ENCODE measurements around the gene NOX4.
"Not testable (repeated sequence)": the region's sequence is repeated elsewhere in the genome, so short reads cannot be mapped to it uniquely, and the experiment has no call there.

The NOX4 gene

DNA sequence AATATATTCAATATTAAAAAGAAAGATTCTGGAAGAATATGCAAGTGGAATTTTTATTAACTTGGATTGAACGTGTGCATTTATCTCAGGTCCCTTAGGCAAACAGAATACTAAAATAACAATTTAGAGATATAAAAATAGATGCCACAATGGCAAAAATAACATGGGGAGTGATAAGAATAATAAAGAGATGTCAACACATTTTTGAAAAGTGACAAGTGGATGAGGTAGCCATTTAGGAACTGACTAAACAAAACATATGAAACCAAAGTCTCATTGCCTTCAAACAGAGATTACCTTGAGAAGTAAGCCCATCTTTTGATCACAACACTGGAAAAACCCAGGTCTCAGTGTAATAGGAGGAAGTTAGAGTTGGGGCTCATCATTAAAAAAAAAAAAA, 112.2 kb downstream of the NOX4 start:
- not testable (repeated sequence) for DNase-seq

DNA sequence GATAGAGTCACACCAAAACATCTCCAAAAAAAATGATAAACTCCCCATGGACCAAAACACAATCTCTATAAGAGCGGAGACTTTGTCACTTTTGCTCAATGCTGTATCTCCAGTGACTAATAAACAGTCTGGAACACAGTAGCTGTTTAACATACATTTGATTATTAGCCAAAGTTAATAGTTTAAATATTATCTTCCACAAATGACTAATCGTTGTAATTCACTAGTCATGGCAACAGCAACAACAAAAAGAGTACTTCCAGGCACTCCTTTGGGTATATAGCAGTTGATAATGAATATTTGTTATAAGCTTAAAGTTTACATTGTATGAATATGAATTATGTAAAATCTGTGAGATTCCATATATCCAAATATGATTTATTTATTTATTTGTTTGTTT, 121.8 kb downstream of the NOX4 start:
- not testable (repeated sequence) for DNase-seq

DNA sequence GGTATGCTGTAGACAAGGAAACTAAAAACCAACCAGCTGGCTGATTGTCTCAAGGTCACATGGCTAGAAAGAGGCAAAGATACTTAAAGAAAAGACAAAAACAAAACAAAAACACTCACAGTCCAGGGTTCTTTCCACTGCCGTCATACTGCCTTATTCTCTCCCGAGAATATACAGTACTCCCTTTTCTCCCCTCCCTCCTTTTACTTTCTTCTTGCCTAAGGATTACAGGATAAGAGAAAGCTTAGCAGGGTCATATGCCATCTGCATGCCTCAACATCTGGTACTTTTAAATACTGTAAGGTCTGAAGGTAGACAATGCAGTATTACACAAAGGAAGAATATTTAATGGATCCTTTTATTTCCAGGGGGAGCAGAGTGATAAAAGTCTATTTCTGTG, 126.3 kb downstream of the NOX4 start:
- DNase-seq, result not testable (repeated sequence)

DNA sequence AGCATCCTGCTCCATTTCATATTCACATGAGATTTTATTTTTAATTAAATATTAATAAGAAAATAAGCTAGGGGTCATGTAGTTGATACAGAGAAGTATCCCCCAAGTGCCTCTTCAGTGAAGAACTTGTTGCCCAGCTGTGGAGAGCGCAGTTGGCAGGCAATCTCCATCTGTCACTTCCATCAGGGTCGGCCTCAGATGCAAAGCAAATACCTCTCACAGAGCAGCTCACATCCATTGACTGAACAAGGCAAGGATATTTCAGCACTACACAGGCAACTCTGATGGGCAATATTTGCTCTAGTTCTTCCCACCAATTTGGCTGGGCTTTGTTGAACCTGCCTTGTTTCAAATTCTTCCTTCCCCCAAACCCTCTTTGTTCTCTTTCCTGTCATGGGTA, 129.4 kb downstream of the NOX4 start:
- DNase-seq, result no peak

- not testable (repeated sequence) for DNase-seq
Observed at GRCh38 chr11:89359208-89359607, 132.0 kb downstream of the NOX4 start.

DNA sequence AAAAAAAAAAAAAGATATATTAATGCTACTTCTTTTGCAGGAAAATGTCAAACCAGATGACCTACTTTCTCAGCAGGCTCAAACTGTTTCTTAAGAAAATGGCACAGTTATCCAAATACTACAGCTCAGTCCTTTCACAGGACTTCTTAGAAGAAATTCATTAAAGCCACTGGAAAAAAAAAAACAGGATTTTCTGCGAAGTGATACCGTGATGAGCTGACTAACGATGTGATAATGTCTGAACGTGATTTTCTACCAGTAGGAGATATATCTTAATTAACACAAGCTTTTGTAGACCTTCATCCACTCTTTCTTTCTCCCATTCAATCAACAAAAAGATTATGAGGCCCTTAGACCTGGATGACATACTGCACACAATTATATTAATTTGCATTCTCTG, 132.4 kb downstream of the NOX4 start:
- no peak for DNase-seq

DNA sequence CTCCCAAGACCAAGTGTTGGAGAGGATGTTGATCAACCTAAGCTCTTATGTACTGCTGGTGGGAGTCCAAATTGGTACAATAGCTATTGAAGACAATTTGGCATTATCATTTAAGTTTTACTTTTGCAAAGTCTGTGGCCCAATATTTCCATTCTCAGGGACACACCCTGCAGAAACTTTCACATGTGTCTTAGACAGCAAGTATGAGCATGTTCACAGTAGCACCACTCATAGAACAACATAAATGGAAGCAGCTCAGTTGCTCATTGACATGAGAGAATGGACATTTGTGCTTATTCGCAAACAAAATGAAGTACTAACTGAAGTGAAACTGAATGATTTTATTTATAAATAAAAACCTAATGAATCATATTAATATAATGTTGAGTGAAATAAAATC, 135.5 kb downstream of the NOX4 start:
- no peak for DNase-seq

DNA sequence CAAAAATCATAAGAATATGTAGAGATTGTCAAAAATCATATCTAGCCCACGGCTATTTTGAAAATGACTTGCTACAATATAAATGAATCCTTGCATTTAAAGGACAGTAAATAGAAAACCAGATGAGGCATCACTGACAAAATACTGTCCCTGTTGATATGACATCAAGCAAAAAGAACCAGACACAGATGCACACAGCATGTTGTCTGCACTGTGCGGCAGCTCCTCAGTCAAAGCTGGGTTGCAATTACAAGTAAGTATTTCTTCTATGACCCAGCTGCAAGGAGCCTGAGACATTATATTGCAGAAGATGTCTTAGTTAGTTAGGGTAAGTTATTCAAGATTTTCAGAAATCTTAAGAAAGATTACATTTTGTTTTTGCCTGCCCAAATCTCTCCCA, 136.7 kb downstream of the NOX4 start:
- DNase-seq, result not testable (repeated sequence)

- no peak for DNase-seq
Observed at GRCh38 chr11:89347071-89347470, 144.1 kb downstream of the NOX4 start.

DNA sequence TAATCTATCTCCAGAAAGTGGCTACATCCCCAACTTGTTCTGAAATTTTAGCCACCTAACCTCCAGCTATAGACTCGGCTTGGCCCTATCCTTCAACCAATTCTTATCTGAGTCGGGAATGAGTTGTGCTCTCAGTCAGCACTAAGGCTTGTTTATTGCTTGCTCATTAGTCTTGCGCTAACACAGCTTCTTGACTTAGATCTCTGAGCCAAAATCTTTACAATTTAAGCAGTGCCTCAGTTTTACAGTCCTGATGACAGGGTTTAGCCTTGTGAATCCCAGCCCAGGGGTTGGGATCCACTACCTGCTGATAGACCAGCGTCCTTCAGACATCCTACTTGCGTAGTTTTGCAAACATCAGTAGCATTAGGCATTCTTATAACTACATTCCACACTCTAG, 144.6 kb downstream of the NOX4 start:
- no peak for DNase-seq

DNA sequence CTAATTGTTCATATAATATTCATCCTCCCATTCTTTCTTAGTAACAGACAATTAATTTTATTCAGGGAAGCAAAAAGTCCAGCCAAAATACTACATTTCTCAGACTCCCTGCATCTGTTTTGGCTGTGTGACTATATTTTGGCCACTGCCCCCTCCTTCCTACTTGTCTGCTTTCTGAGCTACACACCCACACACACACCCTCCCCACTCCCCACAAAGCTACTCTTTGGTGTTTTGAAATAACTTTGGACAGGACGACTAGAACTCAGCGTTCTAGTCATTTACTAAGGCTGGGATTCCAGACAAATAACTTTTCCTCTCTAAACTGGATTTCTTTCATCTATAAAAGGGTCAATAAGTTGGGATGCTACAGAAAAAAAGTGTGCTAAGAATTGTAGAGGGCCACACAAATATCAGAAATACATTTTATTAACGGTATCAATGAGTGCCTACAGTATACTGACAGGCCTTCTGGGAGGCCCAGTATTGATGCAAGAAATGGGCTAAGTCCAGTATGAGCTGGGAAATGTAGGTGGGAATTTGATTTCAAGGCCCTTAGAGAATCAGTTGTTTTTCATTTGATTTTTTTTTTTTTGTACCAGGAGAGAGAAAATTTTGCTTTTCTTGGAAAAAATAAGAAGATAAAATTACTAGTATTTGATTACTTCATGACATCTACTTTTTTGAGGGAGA, 148.1 kb downstream of the NOX4 start:
- DNase-seq, result not testable (repeated sequence)

- DNase-seq, result not testable (repeated sequence)
Observed at GRCh38 chr11:89340450-89340849, 150.7 kb downstream of the NOX4 start.

DNA sequence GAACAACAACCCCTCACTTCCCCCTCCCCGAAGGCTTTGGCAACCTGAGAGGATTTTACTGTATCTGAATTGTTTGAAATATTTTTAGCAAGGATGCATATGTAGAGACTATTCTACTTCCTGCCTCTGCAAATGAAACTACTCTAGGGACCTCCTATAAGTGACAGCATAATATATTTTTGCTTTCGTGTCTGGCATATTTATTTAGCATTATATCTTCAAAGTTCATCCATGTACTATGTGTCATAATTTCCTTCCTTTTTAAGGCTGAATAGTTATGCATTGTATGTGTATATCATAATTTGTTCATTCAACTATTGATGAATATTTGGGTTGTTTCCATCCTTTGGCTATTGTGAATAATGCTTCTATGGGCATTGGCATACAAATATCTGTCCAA, 153.1 kb downstream of the NOX4 start:
- not testable (repeated sequence) for DNase-seq

DNA sequence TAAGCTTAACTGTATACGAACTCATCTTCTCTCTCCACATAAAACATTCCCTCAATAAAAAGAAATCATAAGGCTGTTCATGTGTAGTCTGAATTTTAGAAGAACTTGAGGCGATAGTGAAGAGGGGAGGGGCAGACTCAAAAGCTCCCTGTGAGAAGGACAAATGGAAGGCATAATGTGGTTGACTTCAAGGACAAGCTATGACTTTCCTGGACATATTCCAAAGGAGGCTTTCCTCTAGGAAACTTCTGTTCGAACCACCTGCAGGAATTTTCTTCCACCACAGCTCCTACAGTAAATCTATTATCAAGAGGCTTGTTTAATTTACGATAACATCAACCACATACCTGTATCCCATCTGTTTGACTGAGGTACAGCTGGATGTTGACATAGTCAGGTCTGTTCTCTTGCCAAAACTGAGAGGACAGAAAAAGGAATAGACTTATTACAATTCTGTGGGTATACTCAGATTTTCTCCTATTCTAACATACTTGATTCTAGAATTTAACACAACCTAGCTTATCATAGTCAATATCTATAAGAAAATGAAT, 154.0 kb downstream of the NOX4 start:
- DNase-seq, result not testable (repeated sequence)

DNA sequence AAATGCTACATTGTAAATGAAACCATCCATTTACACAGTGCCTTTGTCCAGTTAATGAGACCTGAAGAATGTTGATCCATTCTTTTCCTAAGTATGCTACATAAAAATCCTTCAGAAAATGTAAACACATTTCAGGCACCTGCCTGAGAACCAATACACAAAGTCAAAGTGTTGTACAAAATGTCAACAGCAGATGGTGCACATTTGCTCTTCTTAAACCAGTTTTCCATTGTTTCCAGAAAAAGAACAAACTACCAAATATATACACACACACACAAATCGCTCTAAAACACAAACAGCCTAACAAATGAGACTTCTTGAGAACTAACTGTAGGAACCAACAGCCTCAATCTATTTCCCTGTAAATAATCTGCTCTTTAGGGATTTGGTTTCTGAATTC, 157.5 kb downstream of the NOX4 start:
- not testable (repeated sequence) for DNase-seq

GRCh38 chr11:89331940-89332339, 159.2 kb downstream of the NOX4 start:
- not testable (repeated sequence) for DNase-seq

DNA sequence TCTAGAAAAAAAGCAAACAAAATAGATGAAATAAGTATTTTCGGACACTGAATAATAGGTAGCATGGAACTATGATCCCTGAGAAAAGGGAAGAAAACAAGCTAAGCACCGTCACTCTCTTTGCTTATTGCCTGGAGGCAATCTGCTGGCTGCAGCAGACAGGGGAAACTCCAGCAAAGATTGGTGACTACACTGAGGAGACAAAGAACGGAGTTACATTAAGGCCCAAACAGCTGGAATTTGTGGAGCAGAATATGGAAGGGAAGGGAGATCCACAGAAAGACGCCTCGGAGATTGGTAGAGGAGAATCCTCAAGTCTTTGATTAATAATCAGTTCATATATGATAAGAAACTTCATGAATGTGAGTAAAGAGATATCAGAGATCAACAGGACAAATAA, 163.3 kb downstream of the NOX4 start:
- no peak for DNase-seq

DNA sequence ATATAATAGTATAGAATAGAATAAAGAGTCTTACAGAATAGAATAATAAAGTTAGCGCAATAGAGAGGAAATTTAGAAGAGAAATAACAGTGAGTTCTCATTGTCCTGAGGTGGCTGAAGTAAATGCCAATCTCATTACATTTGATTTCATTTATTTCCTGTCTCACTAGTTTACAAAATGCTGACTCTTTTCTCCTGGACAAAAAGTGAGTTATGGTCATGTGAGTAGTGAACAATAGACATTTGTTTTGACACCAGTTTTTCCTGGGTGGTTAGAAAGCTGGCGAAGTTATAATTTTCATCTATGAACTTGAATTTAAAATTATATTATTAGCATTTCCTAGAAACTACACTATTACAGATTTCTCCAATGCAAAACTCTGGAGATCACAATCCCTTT, 169.8 kb downstream of the NOX4 start:
- DNase-seq, result no peak

DNA sequence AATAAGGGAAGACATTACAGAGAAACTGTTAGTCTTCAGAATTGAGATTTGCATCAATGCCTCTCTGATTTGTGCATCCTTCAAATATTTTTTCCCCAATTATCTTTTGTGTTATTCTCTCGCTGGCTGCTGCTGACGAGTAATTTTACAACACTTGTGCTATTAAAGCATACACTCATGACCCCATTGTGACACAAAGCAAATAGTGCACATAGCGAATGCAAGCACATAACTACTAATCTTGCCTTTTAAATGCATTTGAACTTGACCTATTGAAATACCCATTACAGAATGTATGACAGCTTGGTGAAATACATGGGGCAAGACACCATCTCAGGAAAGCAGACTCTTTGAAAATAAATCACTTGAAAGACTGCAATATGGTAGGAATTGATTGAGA, 180.6 kb downstream of the NOX4 start:
- DNase-seq, result not testable (repeated sequence)

DNA sequence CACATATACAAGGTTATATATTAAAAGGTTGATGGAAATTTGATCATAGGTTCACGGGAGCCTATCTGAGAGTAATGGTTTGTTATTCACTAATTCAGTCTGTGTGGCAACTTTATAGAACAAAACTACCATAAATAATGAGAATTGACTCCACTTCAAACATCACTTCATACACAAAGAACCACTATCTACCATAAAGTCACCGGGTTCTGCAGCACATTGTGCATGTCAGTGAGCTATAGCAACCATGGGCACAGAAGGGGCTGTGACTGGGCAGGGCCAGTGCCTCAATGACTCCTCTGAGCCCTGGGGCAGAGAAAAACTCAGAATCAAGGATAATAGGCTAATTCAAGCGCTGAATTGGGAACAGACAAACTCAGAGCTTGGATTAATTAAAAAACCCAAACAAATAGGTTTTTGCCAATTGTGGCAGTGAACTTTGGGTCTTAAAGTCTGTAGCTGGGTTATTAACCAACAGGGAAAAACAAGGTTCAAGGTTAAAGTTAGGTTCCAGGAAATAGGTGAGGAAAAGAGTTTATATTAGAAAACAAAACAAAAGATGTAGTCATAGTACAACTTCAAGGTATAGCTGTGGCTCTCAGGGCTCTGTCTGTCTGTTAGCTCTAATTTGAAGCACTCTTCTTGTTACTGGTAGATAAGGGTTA, 181.7 kb downstream of the NOX4 start:
- not testable (repeated sequence) for DNase-seq

- DNase-seq, result not testable (repeated sequence)
Observed at GRCh38 chr11:89308272-89308671, 182.9 kb downstream of the NOX4 start.

DNA sequence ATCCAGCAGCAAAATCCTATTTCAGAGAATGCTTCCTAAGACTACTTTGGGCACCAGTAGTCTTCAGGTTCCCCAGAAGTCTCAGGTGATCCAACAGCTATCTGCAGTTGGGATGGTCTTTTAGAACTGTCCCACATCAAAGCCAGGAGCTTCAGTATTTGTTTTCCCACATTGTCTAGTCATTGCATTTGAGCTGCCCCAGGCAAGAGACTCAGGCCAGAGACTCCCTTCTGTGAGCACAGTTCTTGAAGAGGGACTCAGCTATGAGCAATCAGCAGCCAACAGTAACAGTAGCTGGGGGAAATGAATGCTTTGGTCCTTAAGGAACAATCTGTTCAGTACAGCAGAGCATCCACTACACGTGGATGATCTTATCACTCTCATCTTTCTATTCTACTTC, 188.1 kb downstream of the NOX4 start:
- DNase-seq, result not testable (repeated sequence)

DNA sequence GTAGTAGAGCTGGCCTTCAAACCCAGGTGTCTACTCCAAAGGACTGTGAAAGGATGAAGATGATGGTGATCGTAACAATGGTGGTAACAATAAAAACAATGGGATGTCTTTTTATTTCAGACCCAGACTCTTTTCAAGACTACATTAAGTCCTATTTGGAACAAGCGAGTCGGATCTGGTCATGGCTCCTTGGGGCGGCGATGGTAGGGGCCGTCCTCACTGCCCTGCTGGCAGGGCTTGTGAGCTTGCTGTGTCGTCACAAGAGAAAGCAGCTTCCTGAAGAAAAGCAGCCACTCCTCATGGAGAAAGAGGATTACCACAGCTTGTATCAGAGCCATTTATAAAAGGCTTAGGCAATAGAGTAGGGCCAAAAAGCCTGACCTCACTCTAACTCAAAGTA, 196.2 kb downstream of the NOX4 start:
- DNase-seq, result not testable (repeated sequence)

- no peak for DNase-seq
Observed at GRCh38 chr11:89293965-89294679, 197.1 kb downstream of the NOX4 start.
